B cell (primary cell): ENCODE measurements around the gene KTN1. TPM values are rescaled to one million over a fixed set of nuclear protein-coding genes. Genes with fewer than 3 reads are reported as not detected.

Source experiments
- ATAC-seq: fragments of 200-7000 bp; cut with Tn5 transposase; one replicate; pipeline ENCODE4 v1.10.0; 2021; ENCODE audit warnings: low read depth, mild to moderate bottlenecking, moderate number of reproducible peaks, moderate library complexity
- CTCF ChIA-PET: fragments of 350-600 bp; sonication (Branson Sonifier 250); formaldehyde crosslinking; loops from one replicate; lab custom pipeline; 2021; ENCODE audit warnings: antibody characterized with exemption, inconsistent platforms; lab: Charles Lee
- POLR2A ChIA-PET: fragments of 350-600 bp; sonication (Branson Sonifier 250); formaldehyde crosslinking; loops from one replicate; lab custom pipeline; 2021; ENCODE audit warnings: antibody characterized with exemption; lab: Charles Lee
- DNase-seq: peaks from one replicate; pipeline ENCODE4 v3.0.0; 2013
- H2AFZ ChIP-seq: 2 replicates; pipeline ENCODE4 v1.6.1; 2012; ENCODE audit warnings: mild to moderate bottlenecking, low read depth, low read length; ENCODE audit not compliant: insufficient read depth, poor library complexity, severe bottlenecking
- H3K27ac ChIP-seq, 2 donors: 1 replicate in 1 of 2; 2 replicates in 1 of 2; pipeline ENCODE4 v1.5.1; 2012 to 2013; ENCODE audit warnings: low read length in 2 of 2, mild to moderate bottlenecking in 2 of 2, moderate library complexity in 1 of 2
- H3K27me3 ChIP-seq, 4 experiments: fragments of 200-600 bp in 1 of 4; sonication (generic) in 1 of 4; replicated peaks in 1 of 4; 1 replicate in 2 of 4; 2 replicates in 2 of 4; pipeline versions ENCODE4 v1.6.1 to v1.7.0; 2013 to 2016; ENCODE audit warnings: low read length in 3 of 4, mild to moderate bottlenecking in 2 of 4, mixed read lengths in 1 of 4, moderate library complexity in 1 of 4; ENCODE audit not compliant: insufficient read depth in 4 of 4, control insufficient read depth in 3 of 4; ENCODE audit errors: control extremely low read depth in 1 of 4
- H3K36me3 ChIP-seq, 2 experiments: replicated peaks in 1 of 2; 1 replicate in 1 of 2; 2 replicates in 1 of 2; pipeline versions ENCODE4 v1.6.1 to v1.7.1; 2013; ENCODE audit warnings: low read length in 1 of 2; ENCODE audit not compliant: insufficient read depth in 2 of 2, control insufficient read depth in 1 of 2; ENCODE audit errors: control extremely low read depth in 1 of 2, extremely low read depth in 1 of 2
- H3K4me1 ChIP-seq, 2 donors: fragments of 200-600 bp in 1 of 2; sonication (generic) in 1 of 2; 1 replicate in 1 of 2; 2 replicates in 1 of 2; pipeline versions ENCODE4 v1.5.1 to v1.6.1; 2013 to 2017; ENCODE audit warnings: low read length in 2 of 2; ENCODE audit not compliant: control insufficient read depth in 2 of 2, insufficient read depth in 2 of 2
- H3K4me2 ChIP-seq: replicated peaks from 2 replicates; pipeline ENCODE3; 2012; ENCODE audit warnings: mild to moderate bottlenecking, low read depth, low read length; ENCODE audit not compliant: poor library complexity, severe bottlenecking
- H3K4me3 ChIP-seq, 5 experiments: fragments of 200-600 bp in 1 of 5; sonication (generic) in 1 of 5; 1 replicate in 3 of 5; 2 replicates in 2 of 5; pipeline versions ENCODE4 v1.5.1 to v1.7.0; 2011 to 2016; ENCODE audit warnings: low read length in 4 of 5, mild to moderate bottlenecking in 4 of 5, low read depth in 2 of 5, control low read depth in 1 of 5, moderate library complexity in 1 of 5; ENCODE audit not compliant: insufficient read depth in 1 of 5; ENCODE audit errors: control extremely low read depth in 1 of 5, extremely low read depth in 1 of 5
- H3K79me2 ChIP-seq: fragments of 200-600 bp; sonication (generic); one replicate; pipeline ENCODE4 v1.6.0; 2016; ENCODE audit warnings: low read length; ENCODE audit not compliant: control insufficient read depth, insufficient read depth
- H3K9ac ChIP-seq: fragments of 200-600 bp; sonication (generic); 2 replicates; pipeline ENCODE4 v1.6.1; 2017; ENCODE audit warnings: mild to moderate bottlenecking, low read length, moderate library complexity
- H3K9me3 ChIP-seq, 3 donors: one replicate each; pipeline versions ENCODE4 v1.6.1 to v1.7.1; 2013; ENCODE audit warnings: low read length in 2 of 3; ENCODE audit not compliant: control insufficient read depth in 2 of 3, insufficient read depth in 1 of 3; ENCODE audit errors: control extremely low read depth in 1 of 3
- H4K20me1 ChIP-seq: 2 replicates; pipeline ENCODE4 v1.6.0; 2012; ENCODE audit warnings: mild to moderate bottlenecking, low read length; ENCODE audit not compliant: insufficient read depth, control insufficient read depth, poor library complexity, severe bottlenecking
- H3K27ac Mint-ChIP-seq: one replicate; pipeline ENCODE4 v1.8.0; 2021; ENCODE audit warnings: mixed read lengths
- H3K27me3 Mint-ChIP-seq: one replicate; pipeline ENCODE4 v1.8.0; 2021; ENCODE audit warnings: mixed read lengths
- H3K4me1 Mint-ChIP-seq: one replicate; pipeline ENCODE4 v1.8.0; 2021; ENCODE audit warnings: mixed read lengths
- H3K4me3 Mint-ChIP-seq: one replicate; pipeline ENCODE4 v1.8.0; 2021; ENCODE audit warnings: mixed read lengths
- H3K9me3 Mint-ChIP-seq: one replicate; pipeline ENCODE4 v1.8.0; 2022; ENCODE audit warnings: mixed read lengths; ENCODE audit not compliant: insufficient read depth
- CTCF ChIP-seq: fragments of 200-600 bp; IDR thresholded peaks from one replicate; pipeline ENCODE4 v1.8.0; 2022; ENCODE audit warnings: antibody characterized with exemption, mild to moderate bottlenecking
- EZH2 ChIP-seq: IDR thresholded peaks from 2 replicates; pipeline ENCODE4 v1.6.1; 2012; ENCODE audit warnings: borderline replicate concordance, low read depth, mild to moderate bottlenecking, moderate library complexity, low read length; ENCODE audit not compliant: insufficient read depth, poor library complexity, severe bottlenecking
- WGBS: methylation state at CpG from one replicate; pipeline ENCODE4 v1.1.5; 2013; ENCODE audit warnings: missing lambda C conversion rate; ENCODE audit not compliant: insufficient coverage; 5-methylcytosine and 5-hydroxymethylcytosine counted together
- intact Hi-C: fragments of 100-400 bp; cut with micrococcal nuclease; formaldehyde crosslinking; loops from one replicate; pipeline ENCODE4 v1.10.0; 2022
- polyA plus RNA-seq: library from polyadenylated mRNA; depleted of rRNA; stranded (reverse); fragments of >200 nt; gene quantifications from 2 replicates; pipeline ENCODE4 v1.2.3, GENCODE V29; 2012
- total RNA-seq, 2 donors: library from RNA; stranded (reverse); fragments of 120-200 nt in 1 of 2; gene quantifications; 1 replicate in 1 of 2; 2 replicates in 1 of 2; pipeline versions ENCODE4 v1.2.3 to v1.2.4, GENCODE V29; 2013 to 2022

The KTN1 gene
- total and polyA plus RNA-seq, 2 donors (not counting 1 experiment from before 2014, with no cell fraction given) = 25.8 to 123 TPM

GRCh38 chr14:55691659-55692058 is 111.7 kb downstream of the KTN1 start:
- Histone ChIP-seq H3K4me1 (peaks cover 0 to 4% of the 10 kb centered on the region in 2 donors), H2AFZ (no peak overlapping the region), H3K4me2 (no peak overlapping the region), H3K27ac (no peak overlapping the region), H3K27me3 (no peaks in the 10 kb centered on the region), H3K9ac (no peak overlapping the region), H4K20me1 (no peaks in the 10 kb centered on the region), H3K4me3 (no peak overlapping the region), H3K79me2 (no peaks in the 10 kb centered on the region), H3K9me3 (peaks cover 0 to 11% (median 3%) of the 10 kb centered on the region in 3 donors), H3K36me3 (no peaks in the 10 kb centered on the region)
- intact Hi-C loops = no loop called here
- Mint-ChIP-seq H3K27me3 (no peaks in the 10 kb centered on the region), H3K4me1 (peaks cover 15% of the 10 kb centered on the region), H3K4me3 (no peak overlapping the region), H3K27ac (no peak overlapping the region), H3K9me3 (no peaks in the 10 kb centered on the region)
- TF ChIP-seq CTCF = no peak
- no peak for TF ChIP-seq EZH2
- POLR2A ChIA-PET = interaction anchor here (0.6 kb wide), 1 partner anchor 411 kb away, joined by 5 read pairs; no protein-coding TSS in a partner anchor
- CTCF ChIA-PET = no interaction called here
- DNase-seq = no peak
- no peak for ATAC-seq

GRCh38 chr14:55693904-55694303 is 113.9 kb downstream of the KTN1 start:
- CTCF ChIA-PET = no interaction called here
- H3K27me3 ChIP-seq = no peaks in the 10 kb centered on the region
- H3K79me2 ChIP-seq = no peaks in the 10 kb centered on the region
- no peak overlapping the region for H3K9ac ChIP-seq
- no peak overlapping the region for H3K4me2 ChIP-seq
- DNase-seq (no peak), ATAC-seq (no peak)
- no peak overlapping the region for H3K4me3 ChIP-seq
- whole genome bisulfite sequencing = 100% methylated on average over 1 of the region's 4 CpGs
- Mint-ChIP-seq H3K9me3 (no peaks in the 10 kb centered on the region), H3K4me3 (no peak overlapping the region), H3K27ac (no peak overlapping the region), H3K27me3 (no peaks in the 10 kb centered on the region), H3K4me1 (peaks cover 15% of the 10 kb centered on the region)
- H3K4me1 ChIP-seq = peaks cover 0 to 4% of the 10 kb centered on the region in 2 donors
- peaks cover 0 to 7% (median 0%) of the 10 kb centered on the region in 3 donors for H3K9me3 ChIP-seq
- no peak overlapping the region for H3K27ac ChIP-seq
- POLR2A ChIA-PET = no interaction called here
- no peaks in the 10 kb centered on the region for H4K20me1 ChIP-seq
- no peaks in the 10 kb centered on the region for H3K36me3 ChIP-seq
- H2AFZ ChIP-seq = no peak overlapping the region
- no peak for TF ChIP-seq CTCF
- TF ChIP-seq EZH2 = no peak
- intact Hi-C loops = no loop called here
